CD14-positive monocyte (primary cell): ENCODE results near the gene DSCAML1. TPM values are rescaled to one million over a fixed set of nuclear protein-coding genes. Genes with fewer than 3 reads are reported as not detected.
A peak's percentile ranks its signal among the peaks of the same experiment; 100 is the strongest.

Experiments used
- DNase-seq, 3 donors: peaks; one replicate each; pipeline ENCODE4 v3.0.0-alpha.2; 2011 to 2022
- H2AFZ ChIP-seq: 2 replicates; pipeline ENCODE4 v1.6.0; 2012; ENCODE audit warnings: mild to moderate bottlenecking, low read depth, low read length, inconsistent platforms; ENCODE audit not compliant: insufficient read depth, poor library complexity, severe bottlenecking
- H3K27ac ChIP-seq, 2 donors: 1 replicate in 1 of 2; 2 replicates in 1 of 2; pipeline ENCODE4 v1.5.1; 2012 to 2013; ENCODE audit warnings: low read length in 2 of 2, control low read depth in 1 of 2, inconsistent platforms in 1 of 2, low read depth in 1 of 2, mild to moderate bottlenecking in 1 of 2
- H3K27me3 ChIP-seq, 2 donors: one replicate each; pipeline versions ENCODE4 v1.6.0 to v1.6.1; 2011 to 2013; ENCODE audit warnings: low read length in 2 of 2; ENCODE audit not compliant: control insufficient read depth in 2 of 2, insufficient read depth in 2 of 2
- H3K36me3 ChIP-seq, 2 donors: replicated peaks in 1 of 2; 1 replicate in 1 of 2; 2 replicates in 1 of 2; pipeline versions ENCODE4 v1.5.1 to v1.6.1; 2012 to 2013; ENCODE audit warnings: low read length in 2 of 2, control low read depth in 1 of 2, inconsistent platforms in 1 of 2, mild to moderate bottlenecking in 1 of 2; ENCODE audit not compliant: insufficient read depth in 2 of 2, control insufficient read depth in 1 of 2
- H3K4me1 ChIP-seq, 2 donors: 1 replicate in 1 of 2; 2 replicates in 1 of 2; pipeline versions ENCODE4 v1.5.1 to v1.6.1; 2012 to 2013; ENCODE audit warnings: low read length in 2 of 2, control low read depth in 1 of 2, inconsistent platforms in 1 of 2, mild to moderate bottlenecking in 1 of 2, moderate library complexity in 1 of 2; ENCODE audit not compliant: insufficient read depth in 2 of 2, control insufficient read depth in 1 of 2
- H3K4me2 ChIP-seq: replicated peaks from 2 replicates; pipeline ENCODE3; 2012; ENCODE audit warnings: low read length, moderate library complexity, mild to moderate bottlenecking; ENCODE audit not compliant: poor library complexity, severe bottlenecking; ENCODE audit errors: extremely low read depth
- H3K4me3 ChIP-seq, 3 experiments: fragments of 200-600 bp in 1 of 3; sonication (generic) in 1 of 3; replicated peaks in 1 of 3; 1 replicate in 2 of 3; 2 replicates in 1 of 3; pipeline ENCODE4 v1.5.1; 2011 to 2013; ENCODE audit warnings: low read length in 3 of 3, mild to moderate bottlenecking in 3 of 3, control low read depth in 2 of 3, low read depth in 2 of 3, inconsistent platforms in 1 of 3, moderate library complexity in 1 of 3
- H3K79me2 ChIP-seq: 2 replicates; pipeline ENCODE4 v1.6.0; 2012; ENCODE audit warnings: mild to moderate bottlenecking, control low read depth, inconsistent platforms, low read length, moderate library complexity; ENCODE audit not compliant: insufficient read depth
- H3K9ac ChIP-seq: 2 replicates; pipeline ENCODE4 v1.6.0; 2017; ENCODE audit warnings: low read length, mild to moderate bottlenecking; ENCODE audit not compliant: insufficient read depth, poor library complexity, severe bottlenecking
- H3K9me3 ChIP-seq, 2 donors: replicated peaks in 1 of 2; 1 replicate in 1 of 2; 2 replicates in 1 of 2; pipeline versions ENCODE4 v1.5.1 to v1.6.1; 2012 to 2013; ENCODE audit warnings: low read length in 2 of 2, control low read depth in 1 of 2; ENCODE audit not compliant: control insufficient read depth in 1 of 2, insufficient read depth in 1 of 2
- H4K20me1 ChIP-seq: 2 replicates; pipeline ENCODE4 v1.6.0; 2012; ENCODE audit warnings: mild to moderate bottlenecking, low read length, control low read depth, moderate library complexity; ENCODE audit not compliant: insufficient read depth
- H3K27ac Mint-ChIP-seq, 7 donors: one replicate each; pipeline ENCODE4 v1.8.0; 2020; ENCODE audit warnings: mild to moderate bottlenecking in 7 of 7, mixed read lengths in 7 of 7, moderate library complexity in 6 of 7, inconsistent platforms in 2 of 7
- H3K27me3 Mint-ChIP-seq, 3 donors: one replicate each; pipeline ENCODE4 v1.8.0; 2021 to 2022; ENCODE audit warnings: low read depth in 3 of 3, mild to moderate bottlenecking in 3 of 3, mixed read lengths in 3 of 3, moderate library complexity in 3 of 3, inconsistent platforms in 1 of 3
- H3K36me3 Mint-ChIP-seq, 2 donors: one replicate each; pipeline ENCODE4 v1.8.0; 2020; ENCODE audit warnings: mixed read lengths in 2 of 2, inconsistent platforms in 1 of 2, mild to moderate bottlenecking in 1 of 2
- H3K4me1 Mint-ChIP-seq: one replicate; pipeline ENCODE4 v1.8.0; 2020; ENCODE audit warnings: mild to moderate bottlenecking, mixed read lengths
- H3K4me3 Mint-ChIP-seq, 2 donors: one replicate each; pipeline ENCODE4 v1.8.0; 2020; ENCODE audit warnings: mild to moderate bottlenecking in 2 of 2, mixed read lengths in 2 of 2, moderate library complexity in 1 of 2
- H3K9me3 Mint-ChIP-seq, 7 donors: one replicate each; pipeline ENCODE4 v1.8.0; 2020 to 2022; ENCODE audit warnings: mixed read lengths in 7 of 7, mild to moderate bottlenecking in 6 of 7, moderate library complexity in 6 of 7, inconsistent platforms in 2 of 7
- WGBS: methylation state at CpG from one replicate; pipeline ENCODE4 v1.1.5; 2013; ENCODE audit warnings: missing lambda C conversion rate; ENCODE audit not compliant: insufficient coverage; 5-methylcytosine and 5-hydroxymethylcytosine counted together
- intact Hi-C, 2 donors: fragments of 100-400 bp; cut with micrococcal nuclease; formaldehyde crosslinking; loops; one replicate each; pipeline versions ENCODE4 v1.15.0 to v1.15.1; 2023
- polyA plus RNA-seq, 3 donors: library from polyadenylated mRNA; depleted of rRNA in 1 of 3; unstranded in 2 of 3; stranded (reverse) in 1 of 3; fragments of 300-500 nt in 2 of 3; fragments of >200 nt in 1 of 3; fragmentation: Illumina TruSeq in 2 of 3; gene quantifications; 1 replicate in 2 of 3; 2 replicates in 1 of 3; pipeline ENCODE4 v1.2.3, GENCODE V29; 2012 to 2021
- TF ChIP-seq, protein P1 (sequence below): fragments of 200-600 bp; IDR thresholded peaks from one replicate; pipeline ENCODE4 v1.8.0; 2022; ENCODE audit warnings: antibody characterized with exemption, mild to moderate bottlenecking

Gene DSCAML1
- polyA plus RNA-seq, 3 donors: not detected

DNA sequence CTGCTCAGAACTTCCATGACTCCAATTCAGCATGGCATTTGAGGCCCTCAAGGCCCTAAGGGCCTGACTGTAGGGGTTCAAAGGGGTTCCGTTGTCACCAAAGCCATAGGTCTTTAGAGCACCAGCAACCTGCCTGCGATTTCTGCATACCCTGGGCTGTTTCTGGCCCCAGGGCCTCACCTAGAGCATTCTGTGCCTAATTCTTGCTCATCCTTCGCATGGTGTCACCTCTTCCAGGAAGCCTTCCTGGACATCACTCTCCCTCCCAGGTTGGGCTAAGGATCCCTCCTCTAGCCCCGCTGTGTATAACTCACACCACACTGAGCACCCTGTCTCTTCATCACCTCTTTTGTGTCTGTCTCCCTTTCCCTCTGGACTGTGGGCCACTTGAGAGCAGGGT, 275.0 kb downstream of the DSCAML1 start:
- H3K4me2 ChIP-seq: no peak overlapping the region
- TF ChIP-seq, protein P1, sequence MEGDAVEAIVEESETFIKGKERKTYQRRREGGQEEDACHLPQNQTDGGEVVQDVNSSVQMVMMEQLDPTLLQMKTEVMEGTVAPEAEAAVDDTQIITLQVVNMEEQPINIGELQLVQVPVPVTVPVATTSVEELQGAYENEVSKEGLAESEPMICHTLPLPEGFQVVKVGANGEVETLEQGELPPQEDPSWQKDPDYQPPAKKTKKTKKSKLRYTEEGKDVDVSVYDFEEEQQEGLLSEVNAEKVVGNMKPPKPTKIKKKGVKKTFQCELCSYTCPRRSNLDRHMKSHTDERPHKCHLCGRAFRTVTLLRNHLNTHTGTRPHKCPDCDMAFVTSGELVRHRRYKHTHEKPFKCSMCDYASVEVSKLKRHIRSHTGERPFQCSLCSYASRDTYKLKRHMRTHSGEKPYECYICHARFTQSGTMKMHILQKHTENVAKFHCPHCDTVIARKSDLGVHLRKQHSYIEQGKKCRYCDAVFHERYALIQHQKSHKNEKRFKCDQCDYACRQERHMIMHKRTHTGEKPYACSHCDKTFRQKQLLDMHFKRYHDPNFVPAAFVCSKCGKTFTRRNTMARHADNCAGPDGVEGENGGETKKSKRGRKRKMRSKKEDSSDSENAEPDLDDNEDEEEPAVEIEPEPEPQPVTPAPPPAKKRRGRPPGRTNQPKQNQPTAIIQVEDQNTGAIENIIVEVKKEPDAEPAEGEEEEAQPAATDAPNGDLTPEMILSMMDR: no peak
- no peaks in the 10 kb centered on the region for H3K9me3 ChIP-seq
- Mint-ChIP-seq H3K9me3 (no peaks in the 10 kb centered on the region), H3K4me1 (no peaks in the 10 kb centered on the region), H3K27ac (peak overlapping the region in 1 of 7 donors; percentile 27), H3K27me3 (peaks cover 0 to 8% (median 3%) of the 10 kb centered on the region in 3 donors), H3K4me3 (no peak overlapping the region), H3K36me3 (no peaks in the 10 kb centered on the region)
- H3K4me3 ChIP-seq: no peak overlapping the region
- no peaks in the 10 kb centered on the region for H3K79me2 ChIP-seq
- H3K9ac ChIP-seq: no peak overlapping the region
- WGBS: 100% methylated on average over 4 of the region's 4 CpGs
- H3K4me1 ChIP-seq: no peaks in the 10 kb centered on the region
- H3K36me3 ChIP-seq: no peaks in the 10 kb centered on the region
- H3K27me3 ChIP-seq: no peaks in the 10 kb centered on the region
- no peak overlapping the region for H2AFZ ChIP-seq
- no peak for DNase-seq
- H4K20me1 ChIP-seq: no peaks in the 10 kb centered on the region
- intact Hi-C loops: no loop called here
- H3K27ac ChIP-seq: no peak overlapping the region

DNA sequence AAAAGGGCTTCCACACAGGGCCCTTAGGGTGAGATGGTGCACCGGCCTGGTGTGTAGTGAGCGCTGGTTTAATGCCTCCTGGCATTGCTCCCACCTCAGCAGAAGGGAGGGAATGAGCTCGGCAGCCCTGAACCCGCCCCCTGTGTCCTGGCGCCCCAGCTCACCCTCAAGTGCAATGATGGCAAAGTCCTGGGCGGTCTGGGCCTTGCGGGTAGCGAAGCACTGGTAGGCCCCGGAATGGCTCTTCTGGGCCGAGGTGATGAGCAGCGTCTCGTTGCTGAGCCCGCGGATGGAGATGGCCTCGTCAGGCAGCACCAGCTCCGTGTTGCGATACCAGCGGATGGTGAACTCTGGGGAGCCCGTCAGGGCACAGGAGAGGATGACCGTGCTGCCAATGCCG, 276.1 kb downstream of the DSCAML1 start:
- no peak overlapping the region for H3K4me3 ChIP-seq
- Mint-ChIP-seq H3K27me3 (peaks cover 0 to 8% (median 1%) of the 10 kb centered on the region in 3 donors), H3K36me3 (no peaks in the 10 kb centered on the region), H3K4me3 (no peak overlapping the region), H3K27ac (no peak overlapping the region), H3K9me3 (no peaks in the 10 kb centered on the region), H3K4me1 (no peaks in the 10 kb centered on the region)
- H3K27ac ChIP-seq: no peak overlapping the region
- no peaks in the 10 kb centered on the region for H4K20me1 ChIP-seq
- H3K36me3 ChIP-seq: no peaks in the 10 kb centered on the region
- DNase-seq: no peak
- no peaks in the 10 kb centered on the region for H3K27me3 ChIP-seq
- H3K9ac ChIP-seq: no peak overlapping the region
- WGBS: 94% methylated on average over 21 of the region's 21 CpGs
- no peaks in the 10 kb centered on the region for H3K9me3 ChIP-seq
- TF ChIP-seq, protein P1: no peak
- no peak overlapping the region for H3K4me2 ChIP-seq
- H3K79me2 ChIP-seq: no peaks in the 10 kb centered on the region
- H2AFZ ChIP-seq: no peak overlapping the region
- H3K4me1 ChIP-seq: no peaks in the 10 kb centered on the region
- intact Hi-C loops: no loop called here
